Measurements from ENCODE around the gene RRAGD. TPM values are rescaled to one million over a fixed set of nuclear protein-coding genes. Genes with fewer than 3 reads are reported as not detected.

RRAGD gene
- polyA plus RNA-seq, 1 of the 3 experiments (the other 2 are of a cell fraction): 0.07 TPM

DNA sequence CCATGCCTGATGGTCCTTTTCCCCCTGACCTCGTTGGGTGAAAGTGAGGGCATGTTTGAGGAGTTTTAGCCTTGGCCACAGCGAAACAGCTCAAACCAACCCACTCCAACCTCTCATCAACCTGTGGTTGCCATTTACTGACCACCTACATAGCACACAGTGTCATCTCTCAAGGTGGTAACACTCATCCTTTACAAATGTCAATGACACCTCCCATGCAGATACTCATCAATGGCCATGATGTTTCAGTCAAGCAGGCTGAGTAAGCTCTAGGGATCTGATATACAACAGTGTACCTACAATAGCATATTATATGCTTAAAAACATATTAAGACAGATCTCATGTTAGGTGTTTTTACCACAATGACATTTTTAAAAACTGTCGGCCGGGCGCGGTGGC is 9.3 kb downstream of the RRAGD start:
- Histone ChIP-seq H3K9ac (no peak overlapping the region), H3K4me1 (ENCODE audit: control insufficient read depth in 1 of 2, insufficient read depth in 2 of 2, low read depth in 1 of 2, low read length in 1 of 2) (no peaks in the 10 kb centered on the region), H3K79me2 (ENCODE audit: insufficient read depth) (no peaks in the 10 kb centered on the region), H3K36me3 (replicated peaks in 1 of 2; ENCODE audit: control insufficient read depth in 1 of 2, insufficient read depth in 2 of 2, low read length in 1 of 2) (no peaks in the 10 kb centered on the region), H3K27me3 (ENCODE audit: insufficient read depth) (peaks cover 6% of the 10 kb centered on the region; the same call in 1 of the 2 replicates), H3F3A (replicated peaks; ENCODE audit: insufficient read depth) (no peaks in the 10 kb centered on the region), H3K9me2 (no peaks in the 10 kb centered on the region), H3K4me3 (ENCODE audit: low read depth in 2 of 2, low read length in 1 of 2) (no peak overlapping the region), H4K20me1 (ENCODE audit: insufficient read depth) (no peaks in the 10 kb centered on the region), H3K4me2 (no peak overlapping the region), H3K27ac (ENCODE audit: low read depth in 2 of 2, low read length in 1 of 2) (no peak overlapping the region), H3K9me3 (no peaks in the 10 kb centered on the region), H2AFZ (ENCODE audit: low read depth) (no peak overlapping the region)
- WGBS (ENCODE audit: low lambda C conversion rate): 76% methylated on average over 6 of the region's 6 CpGs
- POLR2A ChIA-PET: no interaction called here
- CTCF ChIA-PET: no interaction called here
- TF ChIP-seq RCOR1 (IDR thresholded peaks at IDR 0.05; ENCODE audit: low read length) (no peak), TEAD4 (IDR thresholded peaks at IDR 0.05; ENCODE audit: borderline replicate concordance, insufficient read depth) (no peak), GATA2 (CRISPR knock-in tag; IDR thresholded peaks at IDR 0.05) (no peak), MEF2A (IDR thresholded peaks at IDR 0.05; ENCODE audit: borderline replicate concordance, low read depth) (no peak), USF2 (IDR thresholded peaks at IDR 0.05; ENCODE audit: borderline replicate concordance, low read depth, low read length) (no peak), POLR2AphosphoS5 (IDR thresholded peaks at IDR 0.05; ENCODE audit: low read depth, low read length) (no peak), USF1 (IDR thresholded peaks at IDR 0.05; ENCODE audit: borderline replicate concordance, low read depth) (no peak), NFIC (IDR thresholded peaks at IDR 0.05; ENCODE audit: borderline replicate concordance) (no peak), RAD21 (IDR thresholded peaks at IDR 0.05; ENCODE audit: low read length) (no peak), FOXM1 (IDR thresholded peaks at IDR 0.05; ENCODE audit: low read depth) (no peak), GABPA (IDR thresholded peaks at IDR 0.05; ENCODE audit: low read depth) (no peak)
- TF ChIP-seq, protein P1, sequence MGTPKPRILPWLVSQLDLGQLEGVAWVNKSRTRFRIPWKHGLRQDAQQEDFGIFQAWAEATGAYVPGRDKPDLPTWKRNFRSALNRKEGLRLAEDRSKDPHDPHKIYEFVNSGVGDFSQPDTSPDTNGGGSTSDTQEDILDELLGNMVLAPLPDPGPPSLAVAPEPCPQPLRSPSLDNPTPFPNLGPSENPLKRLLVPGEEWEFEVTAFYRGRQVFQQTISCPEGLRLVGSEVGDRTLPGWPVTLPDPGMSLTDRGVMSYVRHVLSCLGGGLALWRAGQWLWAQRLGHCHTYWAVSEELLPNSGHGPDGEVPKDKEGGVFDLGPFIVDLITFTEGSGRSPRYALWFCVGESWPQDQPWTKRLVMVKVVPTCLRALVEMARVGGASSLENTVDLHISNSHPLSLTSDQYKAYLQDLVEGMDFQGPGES (IDR thresholded peaks at IDR 0.05; ENCODE audit: low read depth, low read length): no peak
- no peak for DNase-seq

DNA sequence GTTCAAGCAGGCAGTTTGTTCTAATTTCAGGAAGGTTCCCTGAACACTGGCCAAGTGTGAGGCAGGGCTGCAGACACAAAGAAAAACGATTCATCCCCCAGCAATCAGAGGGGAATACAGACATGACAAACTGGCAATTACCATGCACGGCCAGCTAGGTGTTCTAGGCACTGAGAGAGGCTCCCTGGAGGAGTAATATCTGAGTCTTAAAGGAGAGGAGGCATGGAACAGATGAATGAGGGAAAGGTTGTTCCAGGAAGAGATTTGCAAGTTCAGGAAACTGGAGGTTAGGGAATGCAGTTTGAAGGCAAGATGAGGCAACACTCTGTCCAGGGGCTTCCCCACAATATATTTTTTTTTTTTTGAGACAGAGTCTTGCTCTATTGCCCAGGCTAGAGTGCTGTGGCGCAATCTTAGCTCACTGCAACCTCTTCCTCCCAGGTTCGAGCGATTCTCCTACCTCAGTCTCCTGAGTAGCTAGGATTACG is 11.1 kb downstream of the RRAGD start:
- ChIA-PET CTCF (interaction anchor here (1.0 to 2.2 kb wide), 3 partner anchors 29 to 38 kb away, joined by 3 to 8 read pairs (median 3); no protein-coding TSS in a partner anchor), POLR2A (interaction anchor here (0.7 kb wide), 1 partner anchor 346 kb away, joined by 3 read pairs; no protein-coding TSS in a partner anchor)
- no peaks in the 10 kb centered on the region for H3K9me2 ChIP-seq
- H2AFZ ChIP-seq (ENCODE audit: low read depth): no peak overlapping the region
- H3K9me3 ChIP-seq: no peaks in the 10 kb centered on the region
- DNase-seq: no peak
- H3K4me1 ChIP-seq (ENCODE audit: control insufficient read depth in 1 of 2, insufficient read depth in 2 of 2, low read depth in 1 of 2, low read length in 1 of 2): no peaks in the 10 kb centered on the region
- TF ChIP-seq SMC3 (IDR thresholded peaks at IDR 0.05; ENCODE audit: low read depth, low read length) (no peak), TCF12 (IDR thresholded peaks at IDR 0.05) (no peak), EP300 (IDR thresholded peaks at IDR 0.05; ENCODE audit: borderline replicate concordance in 1 of 2, low read depth in 1 of 2, low read length in 1 of 2) (no peak), RXRA (IDR thresholded peaks at IDR 0.05; ENCODE audit: borderline replicate concordance, low read depth) (no peak), POLR2AphosphoS5 (IDR thresholded peaks at IDR 0.05; ENCODE audit: low read depth, low read length) (no peak), ELF1 (IDR thresholded peaks at IDR 0.05) (no peak), FOXM1 (IDR thresholded peaks at IDR 0.05; ENCODE audit: low read depth) (no peak), EZH2phosphoT487 (IDR thresholded peaks at IDR 0.05; ENCODE audit: borderline replicate concordance, low read depth) (no peak), CHD2 (IDR thresholded peaks at IDR 0.05; ENCODE audit: low read length, partially characterized antibody) (no peak), SIN3A (IDR thresholded peaks at IDR 0.05; ENCODE audit: borderline replicate concordance, low read depth, low read length) (no peak)
- TF ChIP-seq, protein P1 (IDR thresholded peaks at IDR 0.05; ENCODE audit: low read depth, low read length): no peak
- H3K27ac ChIP-seq (ENCODE audit: low read depth in 2 of 2, low read length in 1 of 2): no peak overlapping the region
- WGBS (ENCODE audit: low lambda C conversion rate): 62% methylated on average over 6 of the region's 6 CpGs
- H3F3A ChIP-seq (replicated peaks; ENCODE audit: insufficient read depth): no peaks in the 10 kb centered on the region
- H3K9ac ChIP-seq: no peak overlapping the region
- H4K20me1 ChIP-seq (ENCODE audit: insufficient read depth): no peaks in the 10 kb centered on the region
- no peak overlapping the region for H3K4me2 ChIP-seq
- peaks cover 6% of the 10 kb centered on the region; the same call in 1 of the 2 replicates for H3K27me3 ChIP-seq (ENCODE audit: insufficient read depth)
- no peaks in the 10 kb centered on the region for H3K79me2 ChIP-seq (ENCODE audit: insufficient read depth)
- no peak overlapping the region for H3K4me3 ChIP-seq (ENCODE audit: low read depth in 2 of 2, low read length in 1 of 2)
- no peaks in the 10 kb centered on the region for H3K36me3 ChIP-seq (replicated peaks in 1 of 2; ENCODE audit: control insufficient read depth in 1 of 2, insufficient read depth in 2 of 2, low read length in 1 of 2)
